Fibroblast of pulmonary artery (primary cell): ENCODE results near the gene CPEB3.
"Not testable (repeated sequence)": the region's sequence is repeated elsewhere in the genome, so short reads cannot be mapped to it uniquely, and the experiment has no call there.

Experiments used
- DNase-seq: peaks from one replicate; pipeline ENCODE4 v3.0.0-alpha.2; 2010; ENCODE audit warnings: low read depth
- H3K4me3 ChIP-seq: replicated peaks from 2 replicates; pipeline ENCODE4 v1.5.1; 2011; ENCODE audit warnings: low read depth, mild to moderate bottlenecking, control low read depth, low read length, moderate library complexity
- CTCF ChIP-seq: IDR thresholded peaks from 2 replicates; pipeline ENCODE4 v1.5.1; 2011; ENCODE audit warnings: mild to moderate bottlenecking, control low read depth, low read length, inconsistent platforms; ENCODE audit errors: missing control alignments

CPEB3 gene

GRCh38 chr10:92045641-92046106 lies 245.2 kb downstream of the CPEB3 start:
- no peak for TF ChIP-seq CTCF
- DNase-seq, result no peak
- no peak overlapping the region for H3K4me3 ChIP-seq

GRCh38 chr10:92042541-92042940 lies 248.3 kb downstream of the CPEB3 start:
- TF ChIP-seq CTCF, result no peak

DNA sequence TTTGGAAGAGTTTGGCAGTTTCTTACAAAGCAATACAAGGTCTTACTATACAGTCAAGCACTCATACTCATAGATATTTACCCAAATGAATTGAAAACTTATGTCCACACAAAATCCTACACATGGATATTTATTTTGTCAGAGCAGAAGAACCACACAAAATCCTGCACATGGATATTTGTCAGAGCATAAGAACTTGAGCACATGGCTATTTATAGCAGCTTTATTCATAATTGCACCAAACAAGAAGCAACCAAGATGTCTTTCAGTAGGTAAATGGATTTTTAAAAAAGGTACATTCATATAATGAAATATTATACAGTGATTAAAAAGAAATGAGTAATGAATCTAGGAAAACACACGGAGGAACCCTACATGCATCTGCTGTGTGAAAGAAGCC lies 251.9 kb downstream of the CPEB3 start:
- no peak for TF ChIP-seq CTCF

More at GRCh38 chr10:92042541-92042940, 248.3 kb downstream of the CPEB3 start:
- DNase-seq, result no peak
- H3K4me3 ChIP-seq, result no peak overlapping the region

DNA sequence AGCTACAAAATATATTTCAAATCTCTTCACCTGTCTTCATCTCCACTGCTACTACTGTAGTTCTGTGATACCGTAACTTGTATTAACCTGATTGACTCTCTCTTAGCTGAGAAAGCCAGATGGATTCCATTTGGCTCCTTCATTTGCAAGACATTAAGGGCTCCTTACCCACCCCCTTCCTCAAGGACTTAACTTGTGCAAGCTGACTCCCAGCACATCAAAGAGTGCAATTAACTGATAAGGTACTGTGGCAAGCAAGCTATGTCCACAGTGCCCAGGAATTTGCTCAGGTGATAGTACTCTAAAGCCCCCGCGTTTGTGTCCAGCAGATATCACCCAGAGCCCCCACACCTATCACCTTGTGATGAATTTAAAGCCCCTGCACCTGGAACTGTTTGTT lies 257.8 kb downstream of the CPEB3 start:
- not testable (repeated sequence) for H3K4me3 ChIP-seq, DNase-seq

More for the DNA sequence above, 251.9 kb downstream of the CPEB3 start:
- no peak overlapping the region for H3K4me3 ChIP-seq
- no peak for DNase-seq

DNA sequence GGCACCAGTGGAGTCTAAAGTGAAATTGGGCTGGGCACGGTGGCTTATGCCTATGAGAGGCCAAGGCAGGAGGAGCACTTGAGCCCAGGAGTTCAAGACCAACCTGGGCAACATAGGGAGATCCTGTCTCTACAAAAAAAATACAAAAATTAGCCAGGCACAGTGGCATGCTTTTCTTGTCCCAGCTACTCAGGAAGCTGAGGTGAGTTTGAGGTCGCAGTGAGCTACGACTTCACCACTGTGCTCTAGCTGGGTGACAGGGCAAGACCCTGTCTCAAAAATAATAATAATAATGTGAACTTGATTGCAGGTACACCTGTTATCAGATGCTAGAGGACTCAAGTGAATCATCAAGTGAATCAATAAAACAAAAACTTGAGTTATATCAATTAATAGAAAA lies 259.3 kb downstream of the CPEB3 start:
- no peak overlapping the region for H3K4me3 ChIP-seq
- no peak for TF ChIP-seq CTCF
- no peak for DNase-seq

- DNase-seq, result no peak
- TF ChIP-seq CTCF, result no peak
- H3K4me3 ChIP-seq, result no peak overlapping the region
Measured at GRCh38 chr10:92027141-92027540, 263.7 kb downstream of the CPEB3 start.

- not testable (repeated sequence) for DNase-seq, H3K4me3 ChIP-seq
Measured at GRCh38 chr10:92025340-92025739, 265.5 kb downstream of the CPEB3 start.

DNA sequence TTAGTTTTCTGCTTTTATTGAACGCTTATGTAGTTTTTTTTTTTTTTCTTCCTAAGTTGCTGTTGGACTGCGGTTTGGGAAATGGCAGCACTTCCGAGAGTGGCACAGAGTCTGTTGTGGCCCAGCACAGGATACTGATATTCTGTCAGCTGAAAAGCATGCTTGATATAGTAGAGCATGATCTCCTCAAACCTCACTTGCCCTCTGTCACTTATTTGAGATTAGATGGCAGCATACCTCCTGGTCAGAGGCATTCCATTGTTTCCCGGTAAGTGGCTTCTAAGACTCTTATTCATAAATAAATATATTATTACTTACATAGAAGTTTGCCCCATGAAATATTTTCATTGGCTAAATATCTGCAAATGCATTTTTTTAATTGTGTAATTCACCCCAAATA lies 266.2 kb downstream of the CPEB3 start:
- no peak for DNase-seq
- no peak for TF ChIP-seq CTCF
- H3K4me3 ChIP-seq, result no peak overlapping the region
